ENCODE measurements around the gene TCEANC2. TPM values are rescaled to one million over a fixed set of nuclear protein-coding genes. Genes with fewer than 3 reads are reported as not detected.

The TCEANC2 gene
- total RNA-seq, 4 donors from 2014 or later = 4.3 to 5.8 (median 4.4) TPM

DNA sequence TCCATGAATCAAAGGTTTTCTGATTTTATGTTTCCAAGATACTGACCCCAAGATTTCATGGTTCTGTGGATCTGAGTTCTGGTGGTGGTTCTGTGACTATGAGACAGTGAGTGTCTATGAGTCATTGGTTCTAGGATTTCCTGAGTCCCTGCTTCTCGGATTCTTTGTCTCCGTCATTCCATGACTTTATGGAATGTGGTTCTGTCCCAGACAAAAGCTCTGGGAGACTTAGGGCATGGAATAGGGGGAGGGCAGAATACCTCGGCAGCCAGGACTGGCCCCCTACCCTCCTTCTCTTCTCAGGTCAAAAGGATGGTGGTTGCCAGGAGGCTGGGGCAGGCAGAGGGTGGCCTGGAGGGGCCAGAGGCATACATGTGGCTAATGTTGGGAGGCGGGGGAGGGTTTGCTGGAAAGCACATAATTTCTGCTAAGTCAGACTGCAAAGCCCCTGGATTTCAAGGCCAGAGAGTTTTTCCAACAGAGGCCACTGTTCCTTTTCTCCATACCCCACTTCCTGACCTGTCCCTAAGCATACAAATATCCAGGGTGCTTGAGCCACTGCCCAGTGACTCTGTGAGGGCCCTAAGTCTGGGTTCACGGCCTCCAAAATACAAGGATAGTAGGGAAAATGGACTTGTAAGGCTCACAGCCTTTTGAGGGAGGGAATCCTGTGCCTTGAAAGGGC lies 82.2 kb downstream of the TCEANC2 start:
- intact Hi-C loops (cut with DNase I) = no loop called here
- TF ChIP-seq, protein P1, sequence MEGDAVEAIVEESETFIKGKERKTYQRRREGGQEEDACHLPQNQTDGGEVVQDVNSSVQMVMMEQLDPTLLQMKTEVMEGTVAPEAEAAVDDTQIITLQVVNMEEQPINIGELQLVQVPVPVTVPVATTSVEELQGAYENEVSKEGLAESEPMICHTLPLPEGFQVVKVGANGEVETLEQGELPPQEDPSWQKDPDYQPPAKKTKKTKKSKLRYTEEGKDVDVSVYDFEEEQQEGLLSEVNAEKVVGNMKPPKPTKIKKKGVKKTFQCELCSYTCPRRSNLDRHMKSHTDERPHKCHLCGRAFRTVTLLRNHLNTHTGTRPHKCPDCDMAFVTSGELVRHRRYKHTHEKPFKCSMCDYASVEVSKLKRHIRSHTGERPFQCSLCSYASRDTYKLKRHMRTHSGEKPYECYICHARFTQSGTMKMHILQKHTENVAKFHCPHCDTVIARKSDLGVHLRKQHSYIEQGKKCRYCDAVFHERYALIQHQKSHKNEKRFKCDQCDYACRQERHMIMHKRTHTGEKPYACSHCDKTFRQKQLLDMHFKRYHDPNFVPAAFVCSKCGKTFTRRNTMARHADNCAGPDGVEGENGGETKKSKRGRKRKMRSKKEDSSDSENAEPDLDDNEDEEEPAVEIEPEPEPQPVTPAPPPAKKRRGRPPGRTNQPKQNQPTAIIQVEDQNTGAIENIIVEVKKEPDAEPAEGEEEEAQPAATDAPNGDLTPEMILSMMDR (IDR thresholded peaks at IDR 0.05) = no peak
- TF ChIP-seq POLR2A (IDR thresholded peaks at IDR 0.05) = no peak
- 50 to 63% methylated on average over 5 of the region's 5 CpGs for WGBS, 2 donors
- peak; percentile 45 to 48 for DNase-seq
- Histone ChIP-seq H3K27ac (peak overlapping the region in 1 of 3 donors; percentile 33), H3K4me1 (peaks cover 8 to 18% of the 10 kb centered on the region in 2 donors), H3K9me3 (no peaks in the 10 kb centered on the region), H3K4me3 (replicated peaks in 1 of 3) (no peak overlapping the region), H3K27me3 (no peaks in the 10 kb centered on the region), H3K36me3 (no peaks in the 10 kb centered on the region)

DNA sequence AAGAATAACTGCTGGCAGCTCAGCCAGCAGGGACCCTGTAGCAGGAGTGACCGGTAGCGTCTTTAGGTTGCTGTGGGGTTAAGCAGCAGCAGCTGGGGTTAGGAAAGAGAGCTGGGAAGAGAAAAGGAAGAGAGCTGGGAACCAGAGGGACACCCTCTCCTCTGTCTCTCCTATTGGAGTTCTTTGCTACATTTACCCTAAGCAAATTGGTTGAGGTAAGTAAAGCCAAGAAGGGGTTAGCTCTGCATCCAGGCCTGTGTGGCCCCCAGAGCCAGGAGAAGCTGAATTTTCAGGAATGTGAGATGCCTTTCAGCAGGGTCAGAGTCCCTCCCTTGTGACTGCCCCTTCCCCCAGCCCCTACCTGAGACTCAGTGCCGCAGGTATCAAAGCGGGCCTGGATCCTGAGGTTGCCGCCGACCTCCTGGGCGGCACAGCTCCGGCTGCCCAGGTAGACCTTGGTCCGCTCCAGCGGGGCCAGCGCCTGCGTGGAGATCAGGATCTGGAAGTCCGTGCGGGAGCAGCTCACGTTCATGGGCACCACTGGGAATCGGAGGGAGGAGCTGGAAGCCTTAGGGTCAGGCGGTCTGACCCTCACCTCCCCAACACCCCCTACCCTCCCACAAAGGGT lies 83.0 kb downstream of the TCEANC2 start:
- intact Hi-C loops (cut with DNase I) = no loop called here
- no peaks in the 10 kb centered on the region for H3K36me3 ChIP-seq
- no peak for DNase-seq
- H3K9me3 ChIP-seq = no peaks in the 10 kb centered on the region
- TF ChIP-seq, protein P1 (IDR thresholded peaks at IDR 0.05) = no peak
- no peak for TF ChIP-seq POLR2A (IDR thresholded peaks at IDR 0.05)
- no peak overlapping the region for H3K4me3 ChIP-seq (replicated peaks in 1 of 3)
- peak overlapping the region in 1 of 3 donors; percentile 33 for H3K27ac ChIP-seq
- 82 to 89% methylated on average over 4 to 9 of the region's 17 CpGs for WGBS, 2 donors
- peaks cover 8 to 18% of the 10 kb centered on the region in 2 donors for H3K4me1 ChIP-seq
- no peaks in the 10 kb centered on the region for H3K27me3 ChIP-seq

DNA sequence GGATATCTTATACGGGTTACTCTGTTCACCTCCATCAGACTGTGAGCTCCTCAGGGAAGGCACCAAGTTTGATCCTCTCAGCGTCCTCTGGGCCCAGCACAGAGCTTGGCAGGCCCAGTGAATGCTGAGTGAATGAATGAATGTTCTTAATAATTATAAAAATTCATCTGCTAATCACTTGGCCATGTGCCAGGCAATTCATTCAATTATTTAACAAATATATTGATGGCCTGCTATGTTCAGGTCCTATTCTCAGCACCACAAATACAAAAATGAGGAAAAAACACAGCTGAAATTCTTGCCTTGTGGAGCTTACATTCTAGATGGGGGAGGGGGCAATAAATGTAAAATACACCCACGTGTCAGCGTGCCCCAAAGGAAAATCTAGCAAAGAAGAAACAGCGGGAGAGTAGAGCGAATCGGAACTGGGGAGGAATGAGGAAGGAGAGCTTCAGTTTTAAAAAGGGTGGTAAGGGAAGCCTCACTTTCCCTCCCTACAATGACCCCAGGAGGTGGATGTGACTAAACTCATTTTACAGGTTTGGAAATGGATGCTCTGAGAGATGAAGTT lies 83.6 kb downstream of the TCEANC2 start:
- no peak for DNase-seq
- TF ChIP-seq POLR2A (IDR thresholded peaks at IDR 0.05) = no peak
- TF ChIP-seq, protein P1 (IDR thresholded peaks at IDR 0.05) = no peak
- Histone ChIP-seq H3K4me1 (peaks cover 8 to 18% of the 10 kb centered on the region in 2 donors), H3K27ac (no peak overlapping the region), H3K36me3 (no peaks in the 10 kb centered on the region), H3K27me3 (no peaks in the 10 kb centered on the region), H3K4me3 (replicated peaks in 1 of 3) (no peak overlapping the region), H3K9me3 (no peaks in the 10 kb centered on the region)
- 80 to 86% methylated on average over 7 of the region's 7 CpGs for WGBS, 2 donors
- intact Hi-C loops (cut with DNase I) = no loop called here

DNA sequence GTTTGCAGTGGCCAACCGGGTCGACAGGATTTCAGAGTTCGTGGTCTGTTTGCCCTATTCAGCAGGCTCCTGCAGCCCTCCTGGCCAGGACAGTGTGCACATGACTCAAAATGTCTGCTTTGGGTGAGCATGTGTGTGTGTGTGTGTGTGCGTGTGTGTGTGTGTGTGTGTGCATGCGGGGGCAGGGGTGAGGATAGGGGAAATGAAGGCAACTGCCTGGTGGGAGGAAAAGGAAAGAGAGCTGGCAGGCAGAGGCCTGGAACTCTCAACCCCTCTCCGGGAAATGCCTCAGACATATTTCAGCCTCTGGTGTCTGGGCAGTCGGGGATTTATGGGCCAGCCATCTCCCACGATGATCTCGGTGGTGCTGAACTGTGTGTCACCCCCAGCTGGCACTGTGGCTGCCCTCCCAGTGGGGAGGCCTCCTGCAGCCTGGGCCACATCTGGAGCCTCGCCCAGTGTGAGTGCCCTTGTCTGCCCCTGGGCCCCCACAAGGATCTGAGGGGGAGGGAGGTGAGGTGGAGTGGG lies 84.2 kb downstream of the TCEANC2 start:
- intact Hi-C loops (cut with DNase I) = no loop called here
- DNase-seq = peak; percentile 5 to 11
- TF ChIP-seq, protein P1 (IDR thresholded peaks at IDR 0.05) = no peak
- no peak for TF ChIP-seq POLR2A (IDR thresholded peaks at IDR 0.05)
- Histone ChIP-seq H3K4me3 (replicated peaks in 1 of 3) (no peak overlapping the region), H3K27me3 (no peaks in the 10 kb centered on the region), H3K36me3 (no peaks in the 10 kb centered on the region), H3K27ac (no peak overlapping the region), H3K4me1 (peaks cover 8 to 18% of the 10 kb centered on the region in 2 donors), H3K9me3 (no peaks in the 10 kb centered on the region)
- 43 to 50% methylated on average over 9 of the region's 10 CpGs for WGBS, 2 donors

DNA sequence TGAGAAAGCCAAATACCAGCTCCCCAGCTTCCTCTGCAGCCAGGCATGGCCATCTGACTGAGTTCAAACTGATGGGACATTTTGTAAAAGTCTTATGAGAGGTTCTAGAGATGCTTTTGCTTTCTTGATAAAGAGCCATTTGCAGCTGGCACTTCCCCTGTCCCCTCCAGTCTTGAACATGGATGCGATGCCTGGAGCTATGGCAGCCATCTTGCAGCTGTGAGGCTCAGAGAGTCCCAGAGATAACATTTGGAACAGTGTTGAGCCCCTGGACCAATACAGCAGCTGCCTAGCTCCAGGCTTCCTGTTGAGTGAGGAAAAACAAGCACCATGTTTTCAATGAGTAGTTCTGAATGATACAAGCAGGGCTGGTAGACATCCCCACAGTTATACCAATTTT lies 85.6 kb downstream of the TCEANC2 start:
- H3K27ac ChIP-seq = no peak overlapping the region
- peaks cover 8 to 18% of the 10 kb centered on the region in 2 donors for H3K4me1 ChIP-seq
- intact Hi-C loops (cut with DNase I) = no loop called here
- WGBS, 2 donors = 100% methylated on average over 1 of the region's 1 CpG
- H3K36me3 ChIP-seq = no peaks in the 10 kb centered on the region
- no peak for DNase-seq
- no peaks in the 10 kb centered on the region for H3K9me3 ChIP-seq
- no peak for TF ChIP-seq POLR2A (IDR thresholded peaks at IDR 0.05)
- TF ChIP-seq, protein P1 (IDR thresholded peaks at IDR 0.05) = no peak
- no peak overlapping the region for H3K4me3 ChIP-seq (replicated peaks in 1 of 3)
- H3K27me3 ChIP-seq = no peaks in the 10 kb centered on the region

Measured in thyroid gland (tissue), 4 donors.